OCI-LY7 (cell line): ENCODE data around the gene CCDC51. TPM values are rescaled to one million over a fixed set of nuclear protein-coding genes. Genes with fewer than 3 reads are reported as not detected.

ENCODE experiments used
- BruUV-seq: library from RNA; stranded (reverse); fragments of 400-500 nt; replicated peaks from 2 replicates; lab custom pipeline; 2021; lab: Mats Ljungman, UMichigan
- CTCF ChIA-PET: fragments of 300-600 bp; sonication (Branson Sonifier 250); formaldehyde crosslinking; loops from one replicate; lab custom pipeline; 2022; ENCODE audit warnings: antibody characterized with exemption; ENCODE audit not compliant: unreplicated experiment; lab: Charles Lee
- POLR2A ChIA-PET: fragments of 300-600 bp; sonication (Branson Sonifier 250); formaldehyde crosslinking; loops from one replicate; lab custom pipeline; 2022; ENCODE audit warnings: antibody characterized with exemption; lab: Charles Lee
- DNase-seq: peaks from one replicate; pipeline ENCODE4 v3.0.0-alpha.2; 2015; ENCODE audit warnings: low spot score
- H2AFZ ChIP-seq: fragments of 200-600 bp; sonication (generic), shearing (Covaris generic); 2 replicates; pipeline ENCODE4 v1.6.1; 2014; ENCODE audit warnings: mild to moderate bottlenecking, antibody characterized with exemption, low read length, moderate library complexity
- H3K27ac ChIP-seq: fragments of 200-600 bp; sonication (generic); 2 replicates; pipeline ENCODE4 v1.5.1; 2014; ENCODE audit warnings: mixed run types, low read depth, mild to moderate bottlenecking, moderate library complexity, low read length, inconsistent platforms; ENCODE audit not compliant: poor library complexity, severe bottlenecking
- H3K36me3 ChIP-seq: fragments of 200-600 bp; sonication (generic); 2 replicates; pipeline ENCODE4 v1.6.1; 2014; ENCODE audit warnings: mild to moderate bottlenecking, antibody characterized with exemption, low read length, moderate library complexity, mixed read lengths; ENCODE audit not compliant: insufficient read depth
- H3K4me1 ChIP-seq: fragments of 200-600 bp; sonication (generic); 2 replicates; pipeline ENCODE4 v1.5.1; 2014; ENCODE audit warnings: mild to moderate bottlenecking, low read length; ENCODE audit not compliant: insufficient read depth, poor library complexity, severe bottlenecking
- H3K4me2 ChIP-seq: fragments of 200-600 bp; sonication (generic); 2 replicates; pipeline ENCODE4 v1.6.1; 2014; ENCODE audit warnings: mild to moderate bottlenecking, low read length
- H3K4me3 ChIP-seq: fragments of 200-600 bp; sonication (generic); 2 replicates; pipeline ENCODE4 v1.5.1; 2014; ENCODE audit warnings: mild to moderate bottlenecking, low read depth, low read length; ENCODE audit not compliant: poor library complexity, severe bottlenecking
- H3K79me2 ChIP-seq: fragments of 200-600 bp; sonication (generic); 2 replicates; pipeline ENCODE4 v1.6.1; 2016; ENCODE audit warnings: low read depth, mild to moderate bottlenecking, low read length, moderate library complexity, mixed read lengths; ENCODE audit not compliant: insufficient read depth
- H3K9me2 ChIP-seq: fragments of 200-600 bp; sonication (generic); 2 replicates; pipeline ENCODE4 v1.6.1; 2016; ENCODE audit warnings: mild to moderate bottlenecking, low read length, mixed read lengths; ENCODE audit not compliant: insufficient read depth
- H3K9me3 ChIP-seq: fragments of 200-600 bp; sonication (generic); 2 replicates; pipeline ENCODE4 v1.6.1; 2014; ENCODE audit warnings: mild to moderate bottlenecking, mixed run types, low read length, mixed read lengths
- H4K20me1 ChIP-seq: fragments of 200-600 bp; sonication (generic); 2 replicates; pipeline ENCODE4 v1.6.1; 2014; ENCODE audit warnings: mild to moderate bottlenecking, antibody characterized with exemption, low read length, moderate library complexity, mixed read lengths; ENCODE audit not compliant: insufficient read depth
- CTCF ChIP-seq: fragments of 200-600 bp; sonication (generic); conservative IDR thresholded peaks from 2 replicates; pipeline ENCODE4 v1.5.1; 2014; ENCODE audit warnings: mild to moderate bottlenecking, antibody characterized with exemption, low read length, moderate library complexity, mixed read lengths
- EZH2phosphoT487 ChIP-seq: fragments of 200-600 bp; sonication (generic); IDR thresholded peaks from 2 replicates; pipeline ENCODE4 v1.6.1; 2018; ENCODE audit warnings: low read depth, borderline replicate concordance, mild to moderate bottlenecking, mixed run types, antibody characterized with exemption, low read length, moderate library complexity, mixed read lengths
- intact Hi-C: fragments of 100-400 bp; cut with micrococcal nuclease; formaldehyde crosslinking; loops from one replicate; pipeline ENCODE4 v1.10.0; 2022; ENCODE audit not compliant: unreplicated experiment
- total RNA-seq, 2 experiments: library from RNA; depleted of rRNA in 1 of 2; stranded (reverse); fragments of >200 nt in 1 of 2; shearing (Covaris generic) in 1 of 2; gene quantifications; 2 replicates each; pipeline ENCODE4 v1.2.3, GENCODE V29; 2014 to 2022

The CCDC51 gene
- total RNA-seq, 2 experiments from 2014 or later, result 23.0 to 24.9 TPM

- no TSS peak for BruUV-seq
- intact Hi-C loops, result loop anchor here (10.0 kb wide), 1 partner anchor 229 kb away; the partner anchor contains the start of gene SLC26A6
- POLR2A ChIA-PET, result no interaction called here
- Histone ChIP-seq H3K4me1 (no peaks in the 10 kb centered on the region), H3K4me2 (no peak overlapping the region), H3K79me2 (no peaks in the 10 kb centered on the region), H3K27ac (no peak overlapping the region), H2AFZ (no peak overlapping the region), H3K36me3 (no peaks in the 10 kb centered on the region), H3K9me2 (no peaks in the 10 kb centered on the region), H3K4me3 (no peak overlapping the region), H3K9me3 (no peaks in the 10 kb centered on the region), H4K20me1 (no peaks in the 10 kb centered on the region)
- CTCF ChIA-PET, result no interaction called here
- TF ChIP-seq EZH2phosphoT487 (no peak), CTCF (no peak)
- no peak for DNase-seq
These were observed 33.9 kb downstream of the CCDC51 start for GRCh38 chr3:48405971-48406370.

- no peak overlapping the region for H3K4me3 ChIP-seq
- BruUV-seq, result no TSS peak
- POLR2A ChIA-PET, result no interaction called here
- no peak overlapping the region for H2AFZ ChIP-seq
- H3K9me3 ChIP-seq, result no peaks in the 10 kb centered on the region
- TF ChIP-seq EZH2phosphoT487, result no peak
- no peak for TF ChIP-seq CTCF
- H3K27ac ChIP-seq, result no peak overlapping the region
- intact Hi-C loops, result loop anchor here (10.0 kb wide), 1 partner anchor 229 kb away; the partner anchor contains the start of gene SLC26A6
- no peaks in the 10 kb centered on the region for H4K20me1 ChIP-seq
- no peak for DNase-seq
- H3K79me2 ChIP-seq, result no peaks in the 10 kb centered on the region
- H3K9me2 ChIP-seq, result no peaks in the 10 kb centered on the region
- H3K4me2 ChIP-seq, result no peak overlapping the region
- no peaks in the 10 kb centered on the region for H3K4me1 ChIP-seq
- H3K36me3 ChIP-seq, result no peaks in the 10 kb centered on the region
- CTCF ChIA-PET, result no interaction called here
These were observed 34.5 kb downstream of the CCDC51 start for GRCh38 chr3:48405343-48405881.
